ENCODE results near the gene P2RX3. TPM values are rescaled to one million over a fixed set of nuclear protein-coding genes. Genes with fewer than 3 reads are reported as not detected.

Gene P2RX3
- total and polyA plus RNA-seq, 2 donors (not counting 1 experiment from before 2014, with no cell fraction given) = not detected

DNA sequence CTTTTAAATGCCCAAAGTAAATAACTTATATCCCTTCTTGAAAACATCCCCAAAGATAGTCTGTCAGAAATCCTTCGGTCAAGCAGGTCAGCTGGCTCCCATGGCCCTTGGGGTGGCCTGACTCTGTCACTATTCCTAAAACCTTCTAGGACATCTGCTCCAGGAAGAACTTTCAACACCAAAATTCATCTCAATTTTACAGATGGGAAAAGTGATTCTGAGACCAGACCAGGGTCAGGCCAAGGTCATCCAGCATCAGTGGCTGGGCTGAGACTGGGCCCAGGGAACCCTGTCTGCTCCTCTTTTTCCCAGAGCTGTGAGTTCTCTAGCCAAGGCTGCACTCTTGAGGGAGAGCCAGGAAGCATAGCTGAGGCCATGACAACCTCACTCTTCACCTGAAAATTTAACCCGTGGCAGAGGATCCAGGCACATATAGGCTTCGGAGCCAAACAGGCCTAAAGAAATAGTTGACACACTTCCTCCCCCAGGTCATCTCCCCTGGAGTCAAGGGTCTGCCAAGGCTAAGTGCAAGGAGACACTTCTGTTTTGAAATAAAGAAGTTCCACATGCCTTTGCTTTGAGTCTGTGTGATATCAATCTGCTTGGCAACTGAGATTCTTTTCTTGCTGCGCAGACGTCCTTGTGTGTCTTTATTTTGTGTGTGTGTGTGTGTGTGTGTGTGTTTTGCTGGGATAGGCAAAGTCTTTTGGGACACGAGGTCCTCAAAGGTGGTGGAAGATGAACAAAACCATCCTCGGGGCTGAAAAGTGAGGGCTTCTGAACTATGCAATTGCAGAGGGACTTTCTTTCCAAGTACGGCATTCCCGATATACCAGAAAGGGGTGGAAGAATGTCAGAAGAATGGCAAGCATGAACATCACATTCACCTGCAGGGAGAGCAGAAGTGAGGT lies 69.1 kb downstream of the P2RX3 start:
- H3K36me3 ChIP-seq (ENCODE audit: control insufficient read depth, insufficient read depth, low read length) = peaks cover 14% of the 10 kb centered on the region

DNA sequence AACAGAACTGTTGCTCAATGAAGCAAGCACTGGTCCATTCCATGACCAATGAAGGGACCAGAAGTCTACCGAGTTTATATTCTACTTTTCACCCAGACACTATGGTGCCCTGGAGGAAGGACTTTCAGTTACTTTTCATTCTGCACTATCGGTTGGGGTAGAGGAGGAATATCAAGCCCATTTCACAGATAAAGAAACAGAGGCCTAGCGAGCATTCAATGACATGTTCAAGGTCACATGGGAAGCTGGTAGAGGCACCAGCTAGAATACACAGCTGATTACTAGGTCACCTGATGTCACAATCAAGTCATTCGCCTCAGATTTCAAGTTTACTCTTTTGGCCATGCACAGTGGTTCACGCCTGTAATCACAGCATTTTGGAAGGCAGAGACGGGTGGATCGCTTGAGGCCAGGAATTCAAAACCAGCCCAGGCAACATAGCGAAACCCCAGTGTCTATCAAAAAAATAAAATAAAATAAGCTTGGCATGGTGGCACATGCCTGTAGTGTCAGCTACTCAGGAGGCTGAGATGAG lies 69.9 kb downstream of the P2RX3 start:
- peaks cover 4% of the 10 kb centered on the region for H3K4me1 ChIP-seq (ENCODE audit: control insufficient read depth, extremely low read depth, insufficient read depth, low read length)
- H3K27me3 ChIP-seq (ENCODE audit: control insufficient read depth, insufficient read depth, low read length) = no peaks in the 10 kb centered on the region
- H4K20me1 ChIP-seq (ENCODE audit: control insufficient read depth, extremely low read depth, insufficient read depth, low read length) = no peaks in the 10 kb centered on the region
- H3K9ac ChIP-seq (ENCODE audit: insufficient read depth, low read length) = no peak overlapping the region
- TF ChIP-seq, protein P1, sequence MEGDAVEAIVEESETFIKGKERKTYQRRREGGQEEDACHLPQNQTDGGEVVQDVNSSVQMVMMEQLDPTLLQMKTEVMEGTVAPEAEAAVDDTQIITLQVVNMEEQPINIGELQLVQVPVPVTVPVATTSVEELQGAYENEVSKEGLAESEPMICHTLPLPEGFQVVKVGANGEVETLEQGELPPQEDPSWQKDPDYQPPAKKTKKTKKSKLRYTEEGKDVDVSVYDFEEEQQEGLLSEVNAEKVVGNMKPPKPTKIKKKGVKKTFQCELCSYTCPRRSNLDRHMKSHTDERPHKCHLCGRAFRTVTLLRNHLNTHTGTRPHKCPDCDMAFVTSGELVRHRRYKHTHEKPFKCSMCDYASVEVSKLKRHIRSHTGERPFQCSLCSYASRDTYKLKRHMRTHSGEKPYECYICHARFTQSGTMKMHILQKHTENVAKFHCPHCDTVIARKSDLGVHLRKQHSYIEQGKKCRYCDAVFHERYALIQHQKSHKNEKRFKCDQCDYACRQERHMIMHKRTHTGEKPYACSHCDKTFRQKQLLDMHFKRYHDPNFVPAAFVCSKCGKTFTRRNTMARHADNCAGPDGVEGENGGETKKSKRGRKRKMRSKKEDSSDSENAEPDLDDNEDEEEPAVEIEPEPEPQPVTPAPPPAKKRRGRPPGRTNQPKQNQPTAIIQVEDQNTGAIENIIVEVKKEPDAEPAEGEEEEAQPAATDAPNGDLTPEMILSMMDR (conservative IDR thresholded peaks at IDR 0.05 in 1 of 2, IDR thresholded peaks at IDR 0.05 in 1 of 2; ENCODE audit: low read depth in 1 of 2, low read length in 2 of 2) = no peak
- TF ChIP-seq EZH2 (IDR thresholded peaks at IDR 0.05; ENCODE audit: low read length, missing control alignments) = no peak
- H3K36me3 ChIP-seq (ENCODE audit: control insufficient read depth, insufficient read depth, low read length) = peaks cover 14% of the 10 kb centered on the region
- no peak for DNase-seq (ENCODE audit: low read depth in 2 of 2)
- no peak overlapping the region for H3K4me2 ChIP-seq (ENCODE audit: extremely low read depth, insufficient read depth, low read length)
- H3K79me2 ChIP-seq (ENCODE audit: control insufficient read depth, insufficient read depth, low read length) = no peaks in the 10 kb centered on the region
- no peak overlapping the region for H3K27ac ChIP-seq (ENCODE audit: insufficient read depth, low read length)
- H2AFZ ChIP-seq (ENCODE audit: low read length) = no peak overlapping the region
- H3K4me3 ChIP-seq (replicated peaks in 1 of 4; ENCODE audit: control extremely low read depth in 1 of 4, insufficient read depth in 1 of 4, low read depth in 3 of 4, low read length in 4 of 4) = no peak overlapping the region
- no peaks in the 10 kb centered on the region for H3K9me3 ChIP-seq (ENCODE audit: control insufficient read depth, insufficient read depth, low read depth, low read length)

More for the DNA sequence above, 69.1 kb downstream of the P2RX3 start:
- Histone ChIP-seq H3K27me3 (ENCODE audit: control insufficient read depth, insufficient read depth, low read length) (no peaks in the 10 kb centered on the region), H3K9me3 (ENCODE audit: control insufficient read depth, insufficient read depth, low read depth, low read length) (no peaks in the 10 kb centered on the region), H3K9ac (ENCODE audit: insufficient read depth, low read length) (no peak overlapping the region), H2AFZ (ENCODE audit: low read length) (no peak overlapping the region), H3K4me2 (ENCODE audit: extremely low read depth, insufficient read depth, low read length) (no peak overlapping the region), H3K4me1 (ENCODE audit: control insufficient read depth, extremely low read depth, insufficient read depth, low read length) (peaks cover 4% of the 10 kb centered on the region), H3K27ac (ENCODE audit: insufficient read depth, low read length) (no peak overlapping the region), H3K4me3 (replicated peaks in 1 of 4; ENCODE audit: control extremely low read depth in 1 of 4, insufficient read depth in 1 of 4, low read depth in 3 of 4, low read length in 4 of 4) (no peak overlapping the region), H4K20me1 (ENCODE audit: control insufficient read depth, extremely low read depth, insufficient read depth, low read length) (no peaks in the 10 kb centered on the region), H3K79me2 (ENCODE audit: control insufficient read depth, insufficient read depth, low read length) (no peaks in the 10 kb centered on the region)
- no peak for TF ChIP-seq EZH2 (IDR thresholded peaks at IDR 0.05; ENCODE audit: low read length, missing control alignments)
- TF ChIP-seq, protein P1 (conservative IDR thresholded peaks at IDR 0.05 in 1 of 2, IDR thresholded peaks at IDR 0.05 in 1 of 2; ENCODE audit: low read depth in 1 of 2, low read length in 2 of 2) = no peak
- no peak for DNase-seq (ENCODE audit: low read depth in 2 of 2)

DNA sequence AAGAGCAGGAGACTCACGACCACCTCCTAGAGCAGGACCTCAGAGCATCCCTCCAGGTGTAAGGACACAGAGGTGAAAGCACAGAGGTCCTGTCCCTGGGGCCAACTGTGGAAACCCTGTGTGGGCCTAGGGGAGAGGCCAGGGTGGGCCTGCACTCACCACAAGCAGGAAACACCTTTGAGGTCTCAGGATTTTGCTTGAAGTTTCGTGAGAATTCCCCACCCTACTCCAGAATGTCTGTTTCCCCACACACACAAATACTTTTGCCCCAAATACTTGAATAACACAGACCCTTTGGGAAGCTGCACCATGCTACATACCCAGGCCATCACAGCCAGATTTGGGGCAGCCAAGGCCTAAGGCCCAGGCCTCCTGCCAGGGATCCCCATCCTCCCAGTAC lies 70.6 kb downstream of the P2RX3 start:
- peaks cover 4% of the 10 kb centered on the region for H3K4me1 ChIP-seq (ENCODE audit: control insufficient read depth, extremely low read depth, insufficient read depth, low read length)
- H3K9ac ChIP-seq (ENCODE audit: insufficient read depth, low read length) = no peak overlapping the region
- H4K20me1 ChIP-seq (ENCODE audit: control insufficient read depth, extremely low read depth, insufficient read depth, low read length) = no peaks in the 10 kb centered on the region
- H2AFZ ChIP-seq (ENCODE audit: low read length) = no peak overlapping the region
- no peak overlapping the region for H3K4me3 ChIP-seq (replicated peaks in 1 of 4; ENCODE audit: control extremely low read depth in 1 of 4, insufficient read depth in 1 of 4, low read depth in 3 of 4, low read length in 4 of 4)
- no peak overlapping the region for H3K27ac ChIP-seq (ENCODE audit: insufficient read depth, low read length)
- peaks cover 15% of the 10 kb centered on the region for H3K36me3 ChIP-seq (ENCODE audit: control insufficient read depth, insufficient read depth, low read length)
- H3K4me2 ChIP-seq (ENCODE audit: extremely low read depth, insufficient read depth, low read length) = no peak overlapping the region
- H3K27me3 ChIP-seq (ENCODE audit: control insufficient read depth, insufficient read depth, low read length) = no peaks in the 10 kb centered on the region
- no peak for DNase-seq (ENCODE audit: low read depth in 2 of 2)
- H3K79me2 ChIP-seq (ENCODE audit: control insufficient read depth, insufficient read depth, low read length) = no peaks in the 10 kb centered on the region
- no peaks in the 10 kb centered on the region for H3K9me3 ChIP-seq (ENCODE audit: control insufficient read depth, insufficient read depth, low read depth, low read length)
- TF ChIP-seq, protein P1 (conservative IDR thresholded peaks at IDR 0.05 in 1 of 2, IDR thresholded peaks at IDR 0.05 in 1 of 2; ENCODE audit: low read depth in 1 of 2, low read length in 2 of 2) = no peak
- TF ChIP-seq EZH2 (IDR thresholded peaks at IDR 0.05; ENCODE audit: low read length, missing control alignments) = no peak

All from fibroblast of lung (primary cell).